ENCODE results near the gene ACTG2. TPM values are rescaled to one million over a fixed set of nuclear protein-coding genes. Genes with fewer than 3 reads are reported as not detected.

ACTG2 gene
- total RNA-seq, 1 donor from 2014 or later, result not detected

- H3K36me3 Mint-ChIP-seq (ENCODE audit: low read depth), result no peaks in the 10 kb centered on the region
- no peak for DNase-seq (ENCODE audit: low read depth, low spot score)
- no peaks in the 10 kb centered on the region for H3K4me1 Mint-ChIP-seq
- peaks cover 41% of the 10 kb centered on the region for H3K27me3 Mint-ChIP-seq (ENCODE audit: low read depth)
- TF ChIP-seq CTCF (conservative IDR thresholded peaks at IDR 0.05), result no peak
- H3K9me3 Mint-ChIP-seq, result no peaks in the 10 kb centered on the region
- no peak overlapping the region for H3K27ac Mint-ChIP-seq (ENCODE audit: unreplicated experiment)
- no peak overlapping the region for H3K4me3 Mint-ChIP-seq
These were observed 24.5 kb downstream of the ACTG2 start for GRCh38 chr2:73917296-73917695.

- Mint-ChIP-seq H3K27ac (ENCODE audit: unreplicated experiment) (no peak overlapping the region), H3K36me3 (ENCODE audit: low read depth) (no peaks in the 10 kb centered on the region), H3K9me3 (no peaks in the 10 kb centered on the region), H3K27me3 (ENCODE audit: low read depth) (peaks cover 46% of the 10 kb centered on the region), H3K4me1 (no peaks in the 10 kb centered on the region), H3K4me3 (no peak overlapping the region)
- no peak for TF ChIP-seq CTCF (conservative IDR thresholded peaks at IDR 0.05)
- DNase-seq (ENCODE audit: low read depth, low spot score), result no peak
These were observed 24.9 kb downstream of the ACTG2 start for GRCh38 chr2:73917696-73918207.

- H3K4me3 Mint-ChIP-seq, result no peak overlapping the region
- H3K9me3 Mint-ChIP-seq, result no peaks in the 10 kb centered on the region
- no peak for TF ChIP-seq CTCF (conservative IDR thresholded peaks at IDR 0.05)
- DNase-seq (ENCODE audit: low read depth, low spot score), result no peak
- peaks cover 57% of the 10 kb centered on the region for H3K27me3 Mint-ChIP-seq (ENCODE audit: low read depth)
- no peak overlapping the region for H3K27ac Mint-ChIP-seq (ENCODE audit: unreplicated experiment)
- no peaks in the 10 kb centered on the region for H3K36me3 Mint-ChIP-seq (ENCODE audit: low read depth)
- no peaks in the 10 kb centered on the region for H3K4me1 Mint-ChIP-seq
These were observed 26.0 kb downstream of the ACTG2 start for GRCh38 chr2:73918856-73919255.

- H3K36me3 Mint-ChIP-seq (ENCODE audit: low read depth), result no peaks in the 10 kb centered on the region
- no peak overlapping the region for H3K27ac Mint-ChIP-seq (ENCODE audit: unreplicated experiment)
- TF ChIP-seq CTCF (conservative IDR thresholded peaks at IDR 0.05), result no peak
- no peak overlapping the region for H3K4me3 Mint-ChIP-seq
- DNase-seq (ENCODE audit: low read depth, low spot score), result no peak
- no peaks in the 10 kb centered on the region for H3K4me1 Mint-ChIP-seq
- H3K27me3 Mint-ChIP-seq (ENCODE audit: low read depth), result peaks cover 64% of the 10 kb centered on the region
- no peaks in the 10 kb centered on the region for H3K9me3 Mint-ChIP-seq
These were observed 26.9 kb downstream of the ACTG2 start for GRCh38 chr2:73919596-73920228.

- DNase-seq (ENCODE audit: low read depth, low spot score), result peak; percentile 22
- Mint-ChIP-seq H3K4me1 (no peaks in the 10 kb centered on the region), H3K27me3 (ENCODE audit: low read depth) (peaks cover 64% of the 10 kb centered on the region), H3K27ac (ENCODE audit: unreplicated experiment) (no peak overlapping the region), H3K4me3 (no peak overlapping the region), H3K9me3 (no peaks in the 10 kb centered on the region), H3K36me3 (ENCODE audit: low read depth) (no peaks in the 10 kb centered on the region)
- peak; percentile 28 for TF ChIP-seq CTCF (conservative IDR thresholded peaks at IDR 0.05)
These were observed 28.1 kb downstream of the ACTG2 start for GRCh38 chr2:73920577-73921545.

Measured in neural crest cell (in vitro differentiated cells).